Stimulated activated CD4-positive, alpha-beta T cell treated with anti-CD3 and anti-CD28 coated beads, Interleukin-12 subunit alpha, Interleukin-12 subunit beta, amount 100 ng/mL, for 48 hours (primary cell): ENCODE results near the gene DIP2C.

Experiments
- DNase-seq, 3 donors: peaks; one replicate each; pipeline ENCODE4 v3.0.0-alpha.2; 2020; ENCODE audit warnings: low read depth in 2 of 3, low spot score in 1 of 3

Gene DIP2C, protein sequence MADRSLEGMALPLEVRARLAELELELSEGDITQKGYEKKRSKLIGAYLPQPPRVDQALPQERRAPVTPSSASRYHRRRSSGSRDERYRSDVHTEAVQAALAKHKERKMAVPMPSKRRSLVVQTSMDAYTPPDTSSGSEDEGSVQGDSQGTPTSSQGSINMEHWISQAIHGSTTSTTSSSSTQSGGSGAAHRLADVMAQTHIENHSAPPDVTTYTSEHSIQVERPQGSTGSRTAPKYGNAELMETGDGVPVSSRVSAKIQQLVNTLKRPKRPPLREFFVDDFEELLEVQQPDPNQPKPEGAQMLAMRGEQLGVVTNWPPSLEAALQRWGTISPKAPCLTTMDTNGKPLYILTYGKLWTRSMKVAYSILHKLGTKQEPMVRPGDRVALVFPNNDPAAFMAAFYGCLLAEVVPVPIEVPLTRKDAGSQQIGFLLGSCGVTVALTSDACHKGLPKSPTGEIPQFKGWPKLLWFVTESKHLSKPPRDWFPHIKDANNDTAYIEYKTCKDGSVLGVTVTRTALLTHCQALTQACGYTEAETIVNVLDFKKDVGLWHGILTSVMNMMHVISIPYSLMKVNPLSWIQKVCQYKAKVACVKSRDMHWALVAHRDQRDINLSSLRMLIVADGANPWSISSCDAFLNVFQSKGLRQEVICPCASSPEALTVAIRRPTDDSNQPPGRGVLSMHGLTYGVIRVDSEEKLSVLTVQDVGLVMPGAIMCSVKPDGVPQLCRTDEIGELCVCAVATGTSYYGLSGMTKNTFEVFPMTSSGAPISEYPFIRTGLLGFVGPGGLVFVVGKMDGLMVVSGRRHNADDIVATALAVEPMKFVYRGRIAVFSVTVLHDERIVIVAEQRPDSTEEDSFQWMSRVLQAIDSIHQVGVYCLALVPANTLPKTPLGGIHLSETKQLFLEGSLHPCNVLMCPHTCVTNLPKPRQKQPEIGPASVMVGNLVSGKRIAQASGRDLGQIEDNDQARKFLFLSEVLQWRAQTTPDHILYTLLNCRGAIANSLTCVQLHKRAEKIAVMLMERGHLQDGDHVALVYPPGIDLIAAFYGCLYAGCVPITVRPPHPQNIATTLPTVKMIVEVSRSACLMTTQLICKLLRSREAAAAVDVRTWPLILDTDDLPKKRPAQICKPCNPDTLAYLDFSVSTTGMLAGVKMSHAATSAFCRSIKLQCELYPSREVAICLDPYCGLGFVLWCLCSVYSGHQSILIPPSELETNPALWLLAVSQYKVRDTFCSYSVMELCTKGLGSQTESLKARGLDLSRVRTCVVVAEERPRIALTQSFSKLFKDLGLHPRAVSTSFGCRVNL (N-terminal part only)

GRCh38 chr10:689452-690371, at the start of gene DIP2C:
DIP2C (minus strand) TSS chr10:689668; CDS start chr10:689578, 90 bp downstream.
- no peak for DNase-seq

- no peak for DNase-seq
These were observed 45.0 kb upstream of the DIP2C start for GRCh38 chr10:734481-734880.

DNA sequence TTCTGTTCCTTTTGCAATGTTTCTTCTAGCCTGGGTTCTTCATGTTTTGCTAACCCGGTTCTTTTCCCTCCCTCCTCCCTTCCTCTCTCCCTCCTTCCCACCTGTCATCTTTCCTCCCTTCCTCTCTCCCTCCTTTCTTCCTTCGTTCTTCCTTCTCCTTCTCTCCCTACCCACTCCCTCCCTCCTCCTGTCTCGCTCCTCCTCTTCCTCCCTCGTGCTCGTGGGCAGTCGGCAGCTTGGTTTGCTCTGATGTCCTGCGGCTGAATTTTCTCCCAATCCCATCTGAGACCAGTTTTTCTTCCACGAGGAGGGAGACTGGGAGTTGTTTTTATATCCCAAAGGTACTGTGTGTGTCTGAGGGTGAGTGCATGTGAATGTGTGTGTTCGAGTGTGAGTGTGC, 43.6 kb upstream of the DIP2C start:
- DNase-seq = no peak

- no peak for DNase-seq
These were observed 39.7 kb upstream of the DIP2C start for GRCh38 chr10:729213-729612.

GRCh38 chr10:728603-729002, 39.1 kb upstream of the DIP2C start:
- DNase-seq = no peak

GRCh38 chr10:727162-727790, 37.8 kb upstream of the DIP2C start:
- DNase-seq = no peak

- DNase-seq = no peak
These were observed 36.3 kb upstream of the DIP2C start for GRCh38 chr10:725786-726185.

DNA sequence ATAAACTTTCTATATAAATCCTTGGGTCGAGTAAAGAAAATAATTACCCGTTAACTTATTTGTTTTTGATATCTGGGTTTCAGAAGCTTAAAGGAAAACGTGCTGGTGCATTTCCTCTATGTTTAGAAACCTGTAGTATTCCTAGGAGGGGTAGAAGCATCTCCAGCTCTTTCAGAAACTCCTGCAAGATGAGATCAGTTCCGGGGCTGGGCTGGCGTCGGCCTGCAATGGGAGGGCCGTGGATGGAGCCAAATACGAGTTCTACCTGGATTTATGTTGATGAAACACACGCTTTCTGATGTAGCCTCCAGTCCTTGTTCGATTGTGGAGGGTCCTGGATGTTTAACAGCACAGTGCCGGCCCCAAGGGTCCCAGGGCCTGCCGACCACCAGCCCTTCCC, 35.8 kb upstream of the DIP2C start:
- no peak for DNase-seq

DNA sequence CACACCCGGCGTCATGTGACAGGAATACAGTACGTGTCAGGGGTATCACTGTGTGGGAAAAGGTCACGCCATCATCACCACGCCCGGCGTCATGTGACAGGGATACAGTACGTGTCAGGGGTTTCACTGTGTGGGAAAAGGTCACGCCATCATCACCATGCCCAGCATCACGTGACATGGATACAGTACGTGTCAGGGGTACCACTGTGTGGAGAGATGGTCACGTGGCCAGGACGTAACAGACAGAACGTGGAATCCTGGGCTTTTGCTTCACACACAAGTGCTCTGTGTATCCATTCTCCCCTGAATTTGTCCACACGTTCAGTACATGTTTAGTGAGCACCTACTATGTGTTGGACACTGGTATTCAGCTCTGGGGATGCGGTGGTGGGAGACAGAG, 34.5 kb upstream of the DIP2C start:
- DNase-seq = no peak

- DNase-seq = no peak
These were observed 33.0 kb upstream of the DIP2C start for GRCh38 chr10:722281-723060.

DNA sequence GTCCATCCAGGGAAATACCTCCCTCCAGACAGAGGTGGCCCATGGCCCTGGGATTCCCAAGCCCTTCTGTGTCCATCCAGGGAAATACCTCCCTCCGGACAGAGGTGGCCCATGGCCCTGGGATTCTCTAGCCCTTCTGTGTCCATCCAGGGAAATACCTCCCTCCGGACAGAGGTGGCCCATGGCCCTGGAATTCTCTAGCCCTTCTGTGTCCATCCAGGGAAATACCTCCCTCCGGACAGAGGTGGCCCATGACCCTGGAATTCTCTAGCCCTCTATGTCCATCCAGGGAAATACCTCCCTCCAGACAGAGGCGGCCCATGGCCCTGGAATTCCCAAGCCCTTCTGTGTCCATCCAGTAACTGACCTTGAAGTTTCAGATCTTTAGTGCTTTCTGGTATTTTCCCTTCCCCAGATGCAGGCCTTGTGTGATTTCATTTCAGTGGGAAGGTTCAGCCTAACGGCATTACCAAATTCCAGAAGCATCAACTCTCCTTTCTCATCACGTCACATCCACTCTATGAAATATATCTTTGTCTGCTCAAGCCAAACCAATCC, 28.8 kb upstream of the DIP2C start:
- DNase-seq = no peak

GRCh38 chr10:717458-717857, 28.0 kb upstream of the DIP2C start:
- DNase-seq = no peak

GRCh38 chr10:716821-717220, 27.4 kb upstream of the DIP2C start:
- no peak for DNase-seq

DNA sequence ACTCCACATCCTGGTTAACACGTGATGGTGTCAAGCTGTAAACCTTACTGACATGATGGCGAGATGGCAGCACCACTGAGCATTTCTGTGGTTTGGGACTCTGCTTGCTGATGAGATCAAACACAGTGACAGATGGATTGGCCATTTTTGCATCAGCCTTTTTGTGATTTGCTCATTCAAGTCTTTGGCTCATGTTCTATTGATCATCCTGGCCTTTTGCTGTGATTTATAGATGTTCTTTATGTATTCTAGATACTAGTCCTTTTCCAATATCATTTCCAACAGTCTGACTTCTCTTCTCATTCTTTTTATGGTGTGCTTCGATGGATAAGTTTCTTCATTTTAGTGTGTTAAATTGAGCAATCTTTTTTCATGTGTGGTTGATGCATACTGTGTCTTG, 24.7 kb upstream of the DIP2C start:
- DNase-seq = no peak

DNA sequence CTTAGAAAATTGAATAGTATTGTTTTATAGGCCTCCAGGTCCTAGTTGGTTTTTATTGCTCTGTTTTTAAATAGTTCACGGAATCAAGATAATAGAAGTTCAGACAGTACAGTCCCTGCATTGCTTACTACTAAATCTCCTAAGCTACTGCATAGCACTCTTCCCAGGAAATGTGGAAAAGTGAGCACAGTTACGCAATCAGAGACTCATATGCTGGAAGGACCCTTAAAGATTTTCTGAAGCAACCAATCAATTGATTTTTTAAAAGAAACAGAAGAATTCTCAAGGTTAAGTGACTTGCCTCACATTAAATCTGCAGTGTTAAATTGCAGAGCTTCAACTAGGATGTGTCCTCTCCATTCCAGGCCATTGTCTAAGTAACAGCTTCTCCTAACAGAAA, 23.1 kb upstream of the DIP2C start:
- no peak for DNase-seq

GRCh38 chr10:712089-712488, 22.6 kb upstream of the DIP2C start:
- DNase-seq = no peak

- no peak for DNase-seq
These were observed 18.4 kb upstream of the DIP2C start for GRCh38 chr10:707861-708260.

DNA sequence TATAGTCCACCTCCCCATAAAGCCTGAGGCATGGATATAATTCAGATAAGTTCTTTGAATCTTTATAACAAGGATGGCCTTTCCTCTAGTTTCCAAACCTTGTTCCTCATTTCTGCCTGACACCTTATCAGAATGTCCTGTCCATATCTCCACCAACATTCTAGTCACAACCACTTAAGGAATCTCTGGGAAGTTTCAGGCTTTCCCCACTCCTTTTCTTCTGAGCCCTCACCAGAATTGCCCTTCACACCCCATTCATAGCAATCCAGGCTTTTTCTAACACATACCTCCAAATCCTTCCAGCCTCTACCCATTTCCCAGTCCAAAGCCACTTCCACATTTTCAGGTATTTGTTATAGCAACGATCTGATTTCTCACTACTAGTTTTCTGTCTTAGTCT, 18.0 kb upstream of the DIP2C start:
- DNase-seq = no peak

DNA sequence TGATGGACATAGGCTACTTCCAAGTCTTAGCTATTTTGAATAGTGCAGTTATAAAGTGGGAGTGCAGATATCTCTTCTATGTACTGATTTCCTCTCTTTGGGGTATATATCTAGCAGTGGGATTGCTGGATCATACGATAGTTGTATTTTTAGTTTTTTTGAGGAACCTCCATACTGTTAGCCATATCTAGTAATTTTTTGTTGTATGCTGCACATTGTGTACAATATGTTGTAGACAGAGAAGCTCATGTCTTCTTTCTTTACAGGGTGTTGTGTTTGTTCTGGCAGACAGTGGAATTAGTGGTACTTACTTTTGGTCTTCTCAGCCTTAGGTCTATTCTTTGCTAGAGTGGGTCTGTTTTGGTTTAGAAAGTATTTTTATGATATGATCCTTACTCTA, 13.7 kb upstream of the DIP2C start:
- DNase-seq = no peak
